Right lobe of liver (tissue), 4 donors: ENCODE data around the gene USH1C.

ENCODE experiments used
- POLR2A ChIP-seq: fragments of 450-650 bp; IDR thresholded peaks from one replicate; pipeline ENCODE4 v1.6.1; 2017; ENCODE audit warnings: antibody characterized with exemption, mild to moderate bottlenecking
- TF ChIP-seq, protein P1 (sequence below), 4 donors: fragments of 200-600 bp in 3 of 4; fragments of 450-650 bp in 1 of 4; IDR thresholded peaks; one replicate each; pipeline versions ENCODE4 v1.5.1 to v1.8.0; 2016 to 2022; ENCODE audit warnings: antibody characterized with exemption in 4 of 4, mild to moderate bottlenecking in 2 of 4
- donor health status: DM: no; HTN: no; CAD: no.
- donor health status: DM: no; HTN: no; CAD: no.
- donor health status: DM: no; HTN: yes; CAD: no.

GRCh38 chr11:17505146-17505545, 39.1 kb downstream of the USH1C start:
- TF ChIP-seq, protein P1, sequence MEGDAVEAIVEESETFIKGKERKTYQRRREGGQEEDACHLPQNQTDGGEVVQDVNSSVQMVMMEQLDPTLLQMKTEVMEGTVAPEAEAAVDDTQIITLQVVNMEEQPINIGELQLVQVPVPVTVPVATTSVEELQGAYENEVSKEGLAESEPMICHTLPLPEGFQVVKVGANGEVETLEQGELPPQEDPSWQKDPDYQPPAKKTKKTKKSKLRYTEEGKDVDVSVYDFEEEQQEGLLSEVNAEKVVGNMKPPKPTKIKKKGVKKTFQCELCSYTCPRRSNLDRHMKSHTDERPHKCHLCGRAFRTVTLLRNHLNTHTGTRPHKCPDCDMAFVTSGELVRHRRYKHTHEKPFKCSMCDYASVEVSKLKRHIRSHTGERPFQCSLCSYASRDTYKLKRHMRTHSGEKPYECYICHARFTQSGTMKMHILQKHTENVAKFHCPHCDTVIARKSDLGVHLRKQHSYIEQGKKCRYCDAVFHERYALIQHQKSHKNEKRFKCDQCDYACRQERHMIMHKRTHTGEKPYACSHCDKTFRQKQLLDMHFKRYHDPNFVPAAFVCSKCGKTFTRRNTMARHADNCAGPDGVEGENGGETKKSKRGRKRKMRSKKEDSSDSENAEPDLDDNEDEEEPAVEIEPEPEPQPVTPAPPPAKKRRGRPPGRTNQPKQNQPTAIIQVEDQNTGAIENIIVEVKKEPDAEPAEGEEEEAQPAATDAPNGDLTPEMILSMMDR (IDR thresholded peaks at IDR 0.05) = no peak
- no peak for TF ChIP-seq POLR2A
